Spinal cord (tissue), 10 donors: Measurements from ENCODE around the gene AMELY. TPM values are rescaled to one million over a fixed set of nuclear protein-coding genes. Genes with fewer than 3 reads are reported as not detected.
"Not testable (repeated sequence)": the region's sequence is repeated elsewhere in the genome, so short reads cannot be mapped to it uniquely, and the experiment has no call there.

Source experiments
- DNase-seq, 6 donors: peaks; one replicate each; pipeline versions ENCODE4 v3.0.0 to v3.0.0-alpha.2; 2013 to 2015; ENCODE audit warnings: low spot score in 6 of 6, low read depth in 4 of 6
- H3K27ac ChIP-seq: one replicate; pipeline ENCODE4 v1.5.1; 2013; ENCODE audit warnings: low read depth, low read length, control low read depth
- H3K27me3 ChIP-seq: one replicate; pipeline ENCODE4 v1.6.1; 2013; ENCODE audit warnings: low read length; ENCODE audit not compliant: control insufficient read depth, insufficient read depth
- H3K36me3 ChIP-seq: one replicate; pipeline ENCODE4 v1.6.1; 2013; ENCODE audit warnings: low read length; ENCODE audit not compliant: control insufficient read depth, insufficient read depth
- H3K4me1 ChIP-seq: one replicate; pipeline ENCODE4 v1.6.1; 2013; ENCODE audit warnings: low read length; ENCODE audit not compliant: control insufficient read depth, insufficient read depth
- H3K4me3 ChIP-seq: one replicate; pipeline ENCODE4 v1.5.1; 2013; ENCODE audit warnings: low read depth, low read length, control low read depth
- H3K9me3 ChIP-seq: one replicate; pipeline ENCODE4 v1.6.1; 2013; ENCODE audit warnings: low read length; ENCODE audit not compliant: control insufficient read depth, insufficient read depth
- WGBS: methylation state at CpG from one replicate; pipeline ENCODE4 v1.1.5; 2013; ENCODE audit warnings: missing lambda C conversion rate; ENCODE audit not compliant: insufficient coverage; 5-methylcytosine and 5-hydroxymethylcytosine counted together
- polyA plus RNA-seq, 2 donors: library from polyadenylated mRNA; unstranded; fragments of 120-200 nt; gene quantifications; one replicate each; pipeline ENCODE4 v1.2.1, GENCODE V29; 2013; ENCODE audit not compliant: insufficient read length in 2 of 2
- total RNA-seq, 2 donors: library from RNA; depleted of rRNA in 1 of 2; stranded (reverse); fragments of 120-200 nt in 1 of 2; fragments of >200 nt in 1 of 2; gene quantifications; one replicate each; pipeline versions ENCODE4 v1.2.3 to v1.2.4, GENCODE V29; 2013 to 2014
- donor health status: healthy.

The AMELY gene
- total and polyA plus RNA-seq, 4 donors: not detected

- H3K9me3 ChIP-seq: no peaks in the 10 kb centered on the region
- H3K27ac ChIP-seq: no peak within 1 kb of the TSS
- no CpG with 5 or more reads among the region's 91 CpGs for WGBS
- H3K27me3 ChIP-seq: no peaks in the 10 kb centered on the region
- no peaks in the 10 kb centered on the region for H3K4me1 ChIP-seq
- no peak within 1 kb of the TSS for H3K4me3 ChIP-seq
- no peaks in the 10 kb centered on the region for H3K36me3 ChIP-seq
- DNase-seq: peak in 1 of 6 donors; percentile 65
Measured at GRCh38 chrY:6910372-6911252, 940 bp downstream of the AMELY start, which contains the start of gene TBL1Y. Gene TBL1Y, plus strand, starts transcription at chrY:6910697. Its CDS starts 114,388 bp downstream, at chrY:7025085.

GRCh38 chrY:6909856-6910255 is 1.7 kb downstream of the AMELY start:
- Histone ChIP-seq H3K9me3 (no peaks in the 10 kb centered on the region), H3K27me3 (no peaks in the 10 kb centered on the region), H3K36me3 (no peaks in the 10 kb centered on the region), H3K4me1 (no peaks in the 10 kb centered on the region), H3K4me3 (no peak overlapping the region), H3K27ac (no peak overlapping the region)
- no CpG with 5 or more reads among the region's 14 CpGs for WGBS
- peak in 1 of 6 donors; percentile 43 for DNase-seq

GRCh38 chrY:6909118-6909521 is 2.4 kb downstream of the AMELY start:
- H3K27me3 ChIP-seq: no peaks in the 10 kb centered on the region
- no peaks in the 10 kb centered on the region for H3K36me3 ChIP-seq
- H3K4me1 ChIP-seq: no peaks in the 10 kb centered on the region
- H3K27ac ChIP-seq: no peak overlapping the region
- H3K4me3 ChIP-seq: no peak overlapping the region
- no CpG with 5 or more reads among the region's 14 CpGs for WGBS
- peak in 1 of 6 donors; percentile 89 for DNase-seq
- H3K9me3 ChIP-seq: no peaks in the 10 kb centered on the region

GRCh38 chrY:6908021-6908420 is 3.5 kb downstream of the AMELY start:
- not testable (repeated sequence) for H3K4me1 ChIP-seq, H3K27ac ChIP-seq, H3K4me3 ChIP-seq, DNase-seq, H3K9me3 ChIP-seq, H3K27me3 ChIP-seq, H3K36me3 ChIP-seq
- no CpG with 5 or more reads among the region's 6 CpGs for WGBS

GRCh38 chrY:6907591-6907990 is 4.0 kb downstream of the AMELY start:
- no peaks in the 10 kb centered on the region for H3K4me1 ChIP-seq
- DNase-seq: no peak
- no CpG with 5 or more reads among the region's 1 CpG for WGBS
- no peaks in the 10 kb centered on the region for H3K27me3 ChIP-seq
- no peaks in the 10 kb centered on the region for H3K9me3 ChIP-seq
- H3K36me3 ChIP-seq: no peaks in the 10 kb centered on the region
- no peak overlapping the region for H3K4me3 ChIP-seq
- no peak overlapping the region for H3K27ac ChIP-seq

- H3K27ac ChIP-seq, H3K36me3 ChIP-seq, H3K4me1 ChIP-seq, H3K9me3 ChIP-seq, H3K27me3 ChIP-seq, DNase-seq, H3K4me3 ChIP-seq: not testable (repeated sequence)
Measured at GRCh38 chrY:6902116-6902515, 9.4 kb downstream of the AMELY start.

GRCh38 chrY:6895236-6895635 is 16.3 kb downstream of the AMELY start:
- Histone ChIP-seq H3K9me3 (no peaks in the 10 kb centered on the region), H3K4me3 (no peak overlapping the region), H3K27me3 (no peaks in the 10 kb centered on the region), H3K27ac (no peak overlapping the region), H3K4me1 (no peaks in the 10 kb centered on the region), H3K36me3 (no peaks in the 10 kb centered on the region)
- no peak for DNase-seq
- WGBS: no CpG with 5 or more reads among the region's 1 CpG

- H3K4me1 ChIP-seq: no peaks in the 10 kb centered on the region
- no peak for DNase-seq
- no peak overlapping the region for H3K27ac ChIP-seq
- no peak overlapping the region for H3K4me3 ChIP-seq
- H3K27me3 ChIP-seq: no peaks in the 10 kb centered on the region
- H3K9me3 ChIP-seq: no peaks in the 10 kb centered on the region
- no peaks in the 10 kb centered on the region for H3K36me3 ChIP-seq
- no CpG with 5 or more reads among the region's 3 CpGs for WGBS
Measured at GRCh38 chrY:6894496-6894895, 17.1 kb downstream of the AMELY start.

GRCh38 chrY:6849384-6849783 is 62.2 kb downstream of the AMELY start:
- Histone ChIP-seq H3K36me3 (no peaks in the 10 kb centered on the region), H3K27me3 (no peaks in the 10 kb centered on the region), H3K9me3 (no peaks in the 10 kb centered on the region), H3K4me3 (no peak overlapping the region), H3K27ac (no peak overlapping the region), H3K4me1 (no peaks in the 10 kb centered on the region)
- DNase-seq: no peak
- no CpG with 5 or more reads among the region's 2 CpGs for WGBS

- not testable (repeated sequence) for H3K4me3 ChIP-seq, H3K4me1 ChIP-seq, H3K27ac ChIP-seq, H3K9me3 ChIP-seq, H3K36me3 ChIP-seq, H3K27me3 ChIP-seq, DNase-seq
- WGBS: no CpG with 5 or more reads among the region's 2 CpGs
Measured at GRCh38 chrY:6842650-6843049, 68.9 kb downstream of the AMELY start.
